SK-N-SH treated with all-trans-retinoic acid at 6 μM for 48 hours (cell line): ENCODE data around the gene MEIKIN.

ENCODE experiments used
- ATAC-seq: fragments of 200-7000 bp; cut with Tn5 transposase; 3 replicates; pipeline ENCODE4 v1.9.1; 2020; ENCODE audit warnings: mild to moderate bottlenecking, moderate library complexity
- ARNTL ChIP-seq: fragments of 450-650 bp; formaldehyde crosslinking; IDR thresholded peaks from 2 replicates; pipeline ENCODE4 v1.5.0; 2020; ENCODE audit warnings: low read depth, mild to moderate bottlenecking, moderate library complexity, borderline replicate concordance
- BACH2 ChIP-seq: fragments of 250-450 bp; sonication (Bioruptor Pico); IDR thresholded peaks from 2 replicates; pipeline ENCODE4 v1.9.0; 2021; ENCODE audit warnings: mild to moderate bottlenecking, borderline replicate concordance
- CSDC2 ChIP-seq: fragments of 250-450 bp; sonication (Bioruptor Pico); IDR thresholded peaks from 2 replicates; pipeline ENCODE4 v1.5.0; 2020; ENCODE audit warnings: mild to moderate bottlenecking, moderate library complexity
- ESRRG ChIP-seq: fragments of 250-450 bp; sonication (Bioruptor Pico); IDR thresholded peaks from 2 replicates; pipeline ENCODE4 v1.6.1; 2021; ENCODE audit warnings: mild to moderate bottlenecking
- ISL1 ChIP-seq: fragments of 250-450 bp; sonication (Bioruptor Pico); IDR thresholded peaks from 2 replicates; pipeline ENCODE4 v2.1.2; 2022; ENCODE audit warnings: mild to moderate bottlenecking, moderate library complexity
- OSR1 ChIP-seq: fragments of 250-450 bp; sonication (Bioruptor Pico); IDR thresholded peaks from 2 replicates; pipeline ENCODE4 v1.8.0; 2022; ENCODE audit warnings: moderate library complexity, mild to moderate bottlenecking, inconsistent platforms
- PPARA ChIP-seq: fragments of 250-450 bp; sonication (Bioruptor Pico); IDR thresholded peaks from 2 replicates; pipeline ENCODE4 v1.5.0; 2020; ENCODE audit warnings: mild to moderate bottlenecking, borderline replicate concordance
- RARB ChIP-seq: fragments of 250-450 bp; sonication (Bioruptor Pico); IDR thresholded peaks from 2 replicates; pipeline ENCODE4 v1.8.0; 2021; ENCODE audit warnings: mild to moderate bottlenecking, moderate library complexity
- SNAI2 ChIP-seq: fragments of 250-450 bp; sonication (Bioruptor Pico); IDR thresholded peaks from 2 replicates; pipeline ENCODE4 v1.5.0; 2020; ENCODE audit warnings: mild to moderate bottlenecking, moderate library complexity
- TCF4 ChIP-seq: fragments of 250-450 bp; sonication (Bioruptor Pico); IDR thresholded peaks from 2 replicates; pipeline ENCODE4 v1.8.0; 2021; ENCODE audit warnings: mild to moderate bottlenecking, moderate library complexity, borderline replicate concordance
- TOX ChIP-seq: fragments of 250-450 bp; sonication (Bioruptor Pico); IDR thresholded peaks from 2 replicates; pipeline ENCODE4 v1.8.0; 2021; ENCODE audit warnings: mild to moderate bottlenecking, moderate library complexity, borderline replicate concordance
- ZC3H10 ChIP-seq: fragments of 250-450 bp; sonication (Bioruptor Pico); IDR thresholded peaks from 2 replicates; pipeline ENCODE4 v1.5.1; 2021; ENCODE audit warnings: mild to moderate bottlenecking, moderate library complexity
- ZFP3 ChIP-seq: fragments of 250-450 bp; sonication (Bioruptor Pico); IDR thresholded peaks from 2 replicates; pipeline ENCODE4 v1.5.0; 2020; ENCODE audit warnings: mild to moderate bottlenecking, moderate library complexity
- ZFP30 ChIP-seq: fragments of 450-650 bp; formaldehyde crosslinking; IDR thresholded peaks from 2 replicates; pipeline ENCODE4 v1.5.0; 2022; ENCODE audit warnings: mild to moderate bottlenecking, moderate library complexity
- ZNF565 ChIP-seq: fragments of 450-650 bp; formaldehyde crosslinking; conservative IDR thresholded peaks from 2 replicates; pipeline ENCODE4 v1.5.0; 2020; ENCODE audit warnings: low read depth, mild to moderate bottlenecking, moderate library complexity
- ZNF70 ChIP-seq: fragments of 450-650 bp; formaldehyde crosslinking; IDR thresholded peaks from 2 replicates; pipeline ENCODE4 v1.5.0; 2020; ENCODE audit warnings: mild to moderate bottlenecking, moderate library complexity
- ZNF8 ChIP-seq: fragments of 450-650 bp; formaldehyde crosslinking; IDR thresholded peaks from 2 replicates; pipeline ENCODE4 v1.5.0; 2020; ENCODE audit warnings: mild to moderate bottlenecking, moderate library complexity
- TF ChIP-seq, protein P1 (sequence below): fragments of 250-450 bp; sonication (Bioruptor Pico); IDR thresholded peaks from 2 replicates; pipeline ENCODE4 v1.5.1; 2021; ENCODE audit warnings: mild to moderate bottlenecking, moderate library complexity
- TF ChIP-seq, protein P2 (sequence below): fragments of 250-450 bp; sonication (Bioruptor Pico); IDR thresholded peaks from 2 replicates; pipeline ENCODE4 v1.8.0; 2020; ENCODE audit warnings: mild to moderate bottlenecking, moderate library complexity, borderline replicate concordance
- TF ChIP-seq, protein P3 (sequence below): fragments of 250-450 bp; sonication (Bioruptor Pico); IDR thresholded peaks from 2 replicates; pipeline ENCODE4 v1.5.0; 2020; ENCODE audit warnings: mild to moderate bottlenecking, moderate library complexity
- TF ChIP-seq, protein P4 (sequence below): fragments of 250-450 bp; sonication (Bioruptor Pico); IDR thresholded peaks from 2 replicates; pipeline ENCODE4 v1.5.1; 2020; ENCODE audit warnings: low read depth, mild to moderate bottlenecking, moderate library complexity

Gene MEIKIN

DNA sequence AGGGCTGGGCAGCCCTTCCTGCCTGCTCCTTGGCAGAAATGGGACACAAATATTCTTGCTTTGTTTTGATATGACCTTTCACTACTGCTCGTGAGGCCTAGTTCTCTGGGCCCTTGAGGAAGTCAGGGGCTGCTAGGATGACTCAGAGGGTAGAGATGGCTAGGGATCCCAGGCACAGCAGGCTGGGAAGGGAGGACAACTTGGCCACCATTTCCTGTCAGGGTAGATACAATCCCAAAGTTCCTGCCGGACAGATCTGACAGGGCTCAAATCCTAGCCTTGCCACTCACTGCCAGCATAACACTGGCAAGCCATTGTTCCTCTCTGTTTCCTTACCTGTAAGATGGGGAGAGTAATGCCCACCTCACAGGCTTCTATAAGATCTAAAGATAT is 31.7 kb upstream of the MEIKIN start:
- ATAC-seq: no peak
- TF ChIP-seq, protein P1, sequence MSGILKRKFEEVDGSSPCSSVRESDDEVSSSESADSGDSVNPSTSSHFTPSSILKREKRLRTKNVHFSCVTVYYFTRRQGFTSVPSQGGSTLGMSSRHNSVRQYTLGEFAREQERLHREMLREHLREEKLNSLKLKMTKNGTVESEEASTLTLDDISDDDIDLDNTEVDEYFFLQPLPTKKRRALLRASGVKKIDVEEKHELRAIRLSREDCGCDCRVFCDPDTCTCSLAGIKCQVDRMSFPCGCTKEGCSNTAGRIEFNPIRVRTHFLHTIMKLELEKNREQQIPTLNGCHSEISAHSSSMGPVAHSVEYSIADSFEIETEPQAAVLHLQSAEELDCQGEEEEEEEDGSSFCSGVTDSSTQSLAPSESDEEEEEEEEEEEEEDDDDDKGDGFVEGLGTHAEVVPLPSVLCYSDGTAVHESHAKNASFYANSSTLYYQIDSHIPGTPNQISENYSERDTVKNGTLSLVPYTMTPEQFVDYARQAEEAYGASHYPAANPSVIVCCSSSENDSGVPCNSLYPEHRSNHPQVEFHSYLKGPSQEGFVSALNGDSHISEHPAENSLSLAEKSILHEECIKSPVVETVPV (CRISPR knock-in tag): no peak

DNA sequence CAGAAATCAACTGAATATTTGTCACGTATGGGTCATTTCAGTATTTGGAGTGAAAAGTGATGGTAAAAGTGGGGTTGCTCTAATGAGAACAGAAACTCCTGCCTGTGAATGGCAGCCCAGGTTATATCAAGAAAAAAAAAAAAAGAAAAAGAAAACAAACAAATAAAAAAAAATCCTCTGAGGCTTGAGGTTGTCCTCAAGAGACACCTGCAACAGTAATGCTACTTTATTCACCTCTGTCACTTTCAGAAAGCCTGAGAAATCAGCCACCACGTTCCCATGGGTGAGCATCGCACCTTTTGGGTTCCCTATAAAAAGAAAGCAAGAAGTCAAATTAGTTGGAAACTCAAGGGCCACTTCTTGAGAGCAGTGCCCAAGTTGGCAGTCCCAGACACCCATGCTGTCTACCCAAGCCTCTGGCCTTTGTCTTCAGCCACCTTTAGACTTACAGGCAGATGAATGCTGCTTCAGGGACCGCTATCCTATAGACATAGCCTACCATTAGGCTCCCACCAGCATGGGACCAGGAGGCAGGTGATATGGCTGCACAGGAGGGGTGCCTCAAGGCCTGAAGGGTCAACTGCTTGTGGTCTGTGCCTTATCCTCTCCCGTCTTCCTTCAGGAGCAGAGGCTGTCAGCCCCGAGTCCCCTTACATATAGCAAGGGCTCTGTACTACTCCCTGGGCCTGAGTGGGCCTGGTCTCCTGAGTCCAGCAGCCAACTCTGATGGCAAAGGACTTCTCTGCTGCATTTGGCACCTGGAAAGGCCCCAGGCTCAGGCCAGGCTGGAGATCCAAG is 31.1 kb upstream of the MEIKIN start:
- ATAC-seq: no peak
- TF ChIP-seq ZFP3 (CRISPR knock-in tag): no peak
- TF ChIP-seq, protein P2, sequence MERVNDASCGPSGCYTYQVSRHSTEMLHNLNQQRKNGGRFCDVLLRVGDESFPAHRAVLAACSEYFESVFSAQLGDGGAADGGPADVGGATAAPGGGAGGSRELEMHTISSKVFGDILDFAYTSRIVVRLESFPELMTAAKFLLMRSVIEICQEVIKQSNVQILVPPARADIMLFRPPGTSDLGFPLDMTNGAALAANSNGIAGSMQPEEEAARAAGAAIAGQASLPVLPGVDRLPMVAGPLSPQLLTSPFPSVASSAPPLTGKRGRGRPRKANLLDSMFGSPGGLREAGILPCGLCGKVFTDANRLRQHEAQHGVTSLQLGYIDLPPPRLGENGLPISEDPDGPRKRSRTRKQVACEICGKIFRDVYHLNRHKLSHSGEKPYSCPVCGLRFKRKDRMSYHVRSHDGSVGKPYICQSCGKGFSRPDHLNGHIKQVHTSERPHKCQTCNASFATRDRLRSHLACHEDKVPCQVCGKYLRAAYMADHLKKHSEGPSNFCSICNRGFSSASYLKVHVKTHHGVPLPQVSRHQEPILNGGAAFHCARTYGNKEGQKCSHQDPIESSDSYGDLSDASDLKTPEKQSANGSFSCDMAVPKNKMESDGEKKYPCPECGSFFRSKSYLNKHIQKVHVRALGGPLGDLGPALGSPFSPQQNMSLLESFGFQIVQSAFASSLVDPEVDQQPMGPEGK (CRISPR knock-in tag): no peak
- TF ChIP-seq RARB: no peak
- TF ChIP-seq TOX (CRISPR knock-in tag): no peak
- no peak for TF ChIP-seq TCF4 (CRISPR knock-in tag)
- TF ChIP-seq ZNF70 (CRISPR knock-in tag): no peak
- TF ChIP-seq ZNF8 (CRISPR knock-in tag): no peak
- TF ChIP-seq OSR1 (CRISPR knock-in tag): no peak
- TF ChIP-seq, protein P1 (CRISPR knock-in tag): no peak
- no peak for TF ChIP-seq ZC3H10
- TF ChIP-seq, protein P3, sequence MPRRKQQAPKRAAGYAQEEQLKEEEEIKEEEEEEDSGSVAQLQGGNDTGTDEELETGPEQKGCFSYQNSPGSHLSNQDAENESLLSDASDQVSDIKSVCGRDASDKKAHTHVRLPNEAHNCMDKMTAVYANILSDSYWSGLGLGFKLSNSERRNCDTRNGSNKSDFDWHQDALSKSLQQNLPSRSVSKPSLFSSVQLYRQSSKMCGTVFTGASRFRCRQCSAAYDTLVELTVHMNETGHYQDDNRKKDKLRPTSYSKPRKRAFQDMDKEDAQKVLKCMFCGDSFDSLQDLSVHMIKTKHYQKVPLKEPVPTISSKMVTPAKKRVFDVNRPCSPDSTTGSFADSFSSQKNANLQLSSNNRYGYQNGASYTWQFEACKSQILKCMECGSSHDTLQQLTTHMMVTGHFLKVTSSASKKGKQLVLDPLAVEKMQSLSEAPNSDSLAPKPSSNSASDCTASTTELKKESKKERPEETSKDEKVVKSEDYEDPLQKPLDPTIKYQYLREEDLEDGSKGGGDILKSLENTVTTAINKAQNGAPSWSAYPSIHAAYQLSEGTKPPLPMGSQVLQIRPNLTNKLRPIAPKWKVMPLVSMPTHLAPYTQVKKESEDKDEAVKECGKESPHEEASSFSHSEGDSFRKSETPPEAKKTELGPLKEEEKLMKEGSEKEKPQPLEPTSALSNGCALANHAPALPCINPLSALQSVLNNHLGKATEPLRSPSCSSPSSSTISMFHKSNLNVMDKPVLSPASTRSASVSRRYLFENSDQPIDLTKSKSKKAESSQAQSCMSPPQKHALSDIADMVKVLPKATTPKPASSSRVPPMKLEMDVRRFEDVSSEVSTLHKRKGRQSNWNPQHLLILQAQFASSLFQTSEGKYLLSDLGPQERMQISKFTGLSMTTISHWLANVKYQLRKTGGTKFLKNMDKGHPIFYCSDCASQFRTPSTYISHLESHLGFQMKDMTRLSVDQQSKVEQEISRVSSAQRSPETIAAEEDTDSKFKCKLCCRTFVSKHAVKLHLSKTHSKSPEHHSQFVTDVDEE (CRISPR knock-in tag): no peak
- TF ChIP-seq ZNF565: no peak
- TF ChIP-seq ISL1: no peak
- TF ChIP-seq CSDC2: no peak

DNA sequence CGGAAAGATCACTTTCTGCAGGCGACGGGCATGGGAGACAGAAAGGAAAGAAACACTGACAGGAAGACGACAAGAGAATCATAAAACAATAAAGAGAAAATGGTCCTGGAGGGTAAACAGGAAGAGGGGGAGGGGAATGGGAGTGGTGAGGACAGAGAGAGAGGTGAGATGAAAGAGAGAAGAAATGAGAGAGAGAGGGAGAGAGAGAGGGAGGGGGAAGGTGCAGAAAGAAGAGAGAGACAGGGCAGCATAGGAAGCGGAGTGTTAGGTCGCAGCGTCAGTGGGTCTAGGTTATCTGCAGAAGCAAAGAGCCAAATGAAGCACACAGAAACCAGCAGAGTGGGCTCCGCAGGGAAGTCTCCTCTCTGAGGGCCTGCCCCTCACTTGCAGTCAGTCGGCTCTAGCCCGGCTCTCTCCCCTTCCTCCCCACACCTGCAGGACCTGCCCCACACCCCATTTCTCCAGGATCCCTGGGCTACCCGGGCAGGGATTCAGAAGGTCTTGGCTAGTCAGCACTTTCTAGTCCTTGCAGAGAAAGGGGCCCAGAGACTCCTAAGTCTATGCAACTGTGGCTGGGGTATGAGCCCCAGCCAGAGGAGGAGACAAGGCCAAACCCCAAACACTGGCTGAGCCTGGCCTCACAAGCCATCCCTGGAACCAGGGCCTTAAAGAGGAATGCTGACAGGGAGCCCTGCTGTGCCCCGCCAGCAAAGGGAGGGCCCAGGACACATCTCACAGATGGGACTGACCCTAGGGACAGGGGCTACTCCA is 29.7 kb upstream of the MEIKIN start:
- ATAC-seq: no peak
- TF ChIP-seq ESRRG (CRISPR knock-in tag) (no peak), OSR1 (CRISPR knock-in tag) (no peak), BACH2 (CRISPR knock-in tag) (no peak), PPARA (no peak), ZNF565 (no peak), ISL1 (no peak), RARB (no peak), ZFP3 (CRISPR knock-in tag) (no peak), ARNTL (CRISPR knock-in tag) (no peak), ZFP30 (no peak), SNAI2 (CRISPR knock-in tag) (no peak)
- TF ChIP-seq, protein P2 (CRISPR knock-in tag): no peak
- TF ChIP-seq, protein P3 (CRISPR knock-in tag): no peak
- TF ChIP-seq, protein P4, sequence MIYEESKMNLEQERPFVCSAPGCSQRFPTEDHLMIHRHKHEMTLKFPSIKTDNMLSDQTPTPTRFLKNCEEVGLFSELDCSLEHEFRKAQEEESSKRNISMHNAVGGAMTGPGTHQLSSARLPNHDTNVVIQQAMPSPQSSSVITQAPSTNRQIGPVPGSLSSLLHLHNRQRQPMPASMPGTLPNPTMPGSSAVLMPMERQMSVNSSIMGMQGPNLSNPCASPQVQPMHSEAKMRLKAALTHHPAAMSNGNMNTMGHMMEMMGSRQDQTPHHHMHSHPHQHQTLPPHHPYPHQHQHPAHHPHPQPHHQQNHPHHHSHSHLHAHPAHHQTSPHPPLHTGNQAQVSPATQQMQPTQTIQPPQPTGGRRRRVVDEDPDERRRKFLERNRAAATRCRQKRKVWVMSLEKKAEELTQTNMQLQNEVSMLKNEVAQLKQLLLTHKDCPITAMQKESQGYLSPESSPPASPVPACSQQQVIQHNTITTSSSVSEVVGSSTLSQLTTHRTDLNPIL (CRISPR knock-in tag): no peak
